GM20000 (cell line): Measurements from ENCODE around the gene MAPK8IP1.
A peak's percentile ranks its signal among the peaks of the same experiment; 100 is the strongest.
"Not testable (repeated sequence)": the region's sequence is repeated elsewhere in the genome, so short reads cannot be mapped to it uniquely, and the experiment has no call there.

ENCODE experiments used
- DNase-seq: peaks from one replicate; pipeline ENCODE4 v3.0.0; 2012; ENCODE audit warnings: low spot score
- CTCF ChIP-seq: IDR thresholded peaks from 2 replicates; pipeline ENCODE4 v1.5.1; 2012; ENCODE audit warnings: mild to moderate bottlenecking, control low read depth; ENCODE audit errors: extremely low read depth, missing control alignments

The MAPK8IP1 gene

GRCh38 chr11:45885274-45885920 is at the start of gene MAPK8IP1:
Gene MAPK8IP1 (plus strand): TSS chr11:45885651. CDS start chr11:45885821, 170 bp downstream.
- peak; percentile 90 for DNase-seq
- no peak for TF ChIP-seq CTCF

- no peak for DNase-seq
- no peak for TF ChIP-seq CTCF
Measured at GRCh38 chr11:45839204-45839603, 46.2 kb upstream of the MAPK8IP1 start.

DNA sequence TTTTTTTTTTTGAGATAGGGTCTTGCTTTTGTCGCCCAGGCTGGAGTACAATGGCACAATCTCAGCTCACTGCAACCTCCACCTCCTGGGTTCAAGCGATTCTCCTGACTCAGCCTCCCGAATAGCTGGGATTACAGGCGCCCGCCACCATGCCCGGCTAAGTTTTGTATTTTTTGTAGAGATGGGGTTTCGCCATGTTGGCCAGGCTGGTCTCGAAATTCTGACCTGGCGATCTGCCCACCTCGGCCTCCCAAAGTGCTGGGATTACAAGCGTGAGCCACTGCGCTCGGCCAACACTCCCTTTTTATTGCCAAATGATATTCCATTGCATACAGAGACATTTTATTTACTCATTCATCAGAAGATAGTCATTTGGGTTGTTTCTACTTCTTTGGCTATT is 45.2 kb upstream of the MAPK8IP1 start:
- DNase-seq, result not testable (repeated sequence)

DNA sequence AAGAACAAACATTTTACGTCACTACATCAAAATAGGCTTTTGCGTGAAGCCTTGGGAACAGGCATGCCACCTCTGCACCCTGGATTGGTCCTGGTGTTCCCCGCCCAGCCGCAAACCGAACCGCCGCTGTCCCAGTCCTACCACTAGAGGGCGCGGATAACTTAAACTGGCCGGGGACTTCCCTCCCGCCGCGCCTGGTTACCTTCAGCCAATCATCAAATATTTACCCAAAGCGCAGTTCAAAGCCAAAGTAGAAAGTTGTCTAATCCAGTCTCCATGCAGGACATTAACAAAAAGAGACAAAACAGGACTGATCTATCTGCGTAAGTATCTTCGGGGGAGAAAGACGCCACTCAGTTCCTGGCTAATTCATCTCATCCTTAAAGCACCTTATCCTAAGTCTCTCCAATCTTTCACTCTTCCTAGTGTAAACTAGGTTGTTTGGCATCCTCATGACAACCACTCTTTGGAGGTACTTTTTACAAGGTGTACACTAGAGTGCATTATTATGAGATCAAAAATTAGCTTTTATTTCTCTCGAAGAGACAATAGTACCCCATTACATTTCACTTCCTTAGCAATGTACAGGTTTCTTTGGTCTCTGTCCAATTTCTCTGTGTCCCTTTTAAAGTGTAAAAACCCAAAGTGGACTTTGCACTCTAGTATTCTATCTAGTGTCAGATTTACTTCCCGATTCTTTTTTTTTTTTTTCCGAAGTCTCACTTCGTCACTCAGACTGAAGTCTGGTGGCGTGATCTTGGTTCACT is 42.1 kb upstream of the MAPK8IP1 start:
- peak; percentile 87 for TF ChIP-seq CTCF
- DNase-seq, result peak; percentile 79

DNA sequence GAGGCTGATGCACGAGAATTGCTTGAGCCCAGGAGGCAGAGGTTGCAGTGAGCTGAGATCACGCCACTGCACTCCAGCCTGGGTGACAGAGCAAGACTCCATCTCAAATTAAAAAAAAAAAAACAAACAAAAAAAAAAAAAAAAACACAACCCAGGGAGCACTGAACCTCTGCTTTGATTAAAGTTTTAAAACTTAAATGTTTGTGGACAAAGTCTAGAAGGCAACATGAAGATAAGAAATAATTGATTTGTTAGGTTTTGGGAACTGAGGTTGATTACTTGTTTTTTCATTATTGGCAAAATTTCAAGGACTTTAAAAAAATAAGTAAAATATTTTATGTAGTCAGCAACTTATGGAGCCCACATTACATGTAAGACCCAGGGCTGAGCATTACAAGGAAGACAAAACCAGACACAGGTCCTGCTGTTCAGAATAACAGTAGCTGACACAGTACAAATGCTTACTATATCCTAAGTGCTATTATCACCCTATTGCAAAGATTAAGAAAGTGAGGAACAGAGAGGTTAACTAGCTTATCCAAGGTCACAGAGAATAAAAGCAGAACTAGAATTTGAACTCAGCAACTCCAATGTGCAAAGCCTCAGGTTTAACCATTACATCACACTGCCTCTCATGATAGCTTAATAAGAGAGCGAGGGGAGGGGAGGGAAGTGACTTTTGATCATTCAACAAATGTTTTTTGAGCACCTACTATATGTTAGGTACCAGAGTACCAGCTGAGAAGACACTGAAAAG is 40.5 kb upstream of the MAPK8IP1 start:
- TF ChIP-seq CTCF, result no peak
- DNase-seq, result no peak

DNA sequence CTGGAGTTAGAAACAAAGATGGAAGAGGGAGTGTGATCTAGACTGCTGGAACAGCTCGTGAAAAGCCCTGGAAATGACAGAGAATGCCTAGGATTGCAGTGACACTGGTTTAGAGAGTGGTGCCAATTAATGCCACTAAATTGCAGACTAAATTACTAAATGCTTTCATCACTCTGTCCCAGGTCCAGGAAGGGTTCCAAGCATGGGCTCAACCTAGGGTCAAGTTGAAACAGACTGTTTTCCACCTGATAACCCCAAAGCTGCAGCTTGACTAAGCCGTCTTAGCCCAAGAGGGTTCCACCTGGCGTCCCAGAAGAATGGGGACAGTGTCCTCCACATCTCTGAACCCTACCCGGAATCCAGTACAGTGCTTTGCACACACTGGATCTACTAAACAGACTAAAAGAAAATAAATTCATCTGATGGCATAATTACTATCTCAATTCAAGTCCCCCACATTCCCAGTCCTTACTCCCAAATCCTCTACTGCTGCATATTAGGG is 39.2 kb upstream of the MAPK8IP1 start:
- no peak for DNase-seq
- no peak for TF ChIP-seq CTCF

DNA sequence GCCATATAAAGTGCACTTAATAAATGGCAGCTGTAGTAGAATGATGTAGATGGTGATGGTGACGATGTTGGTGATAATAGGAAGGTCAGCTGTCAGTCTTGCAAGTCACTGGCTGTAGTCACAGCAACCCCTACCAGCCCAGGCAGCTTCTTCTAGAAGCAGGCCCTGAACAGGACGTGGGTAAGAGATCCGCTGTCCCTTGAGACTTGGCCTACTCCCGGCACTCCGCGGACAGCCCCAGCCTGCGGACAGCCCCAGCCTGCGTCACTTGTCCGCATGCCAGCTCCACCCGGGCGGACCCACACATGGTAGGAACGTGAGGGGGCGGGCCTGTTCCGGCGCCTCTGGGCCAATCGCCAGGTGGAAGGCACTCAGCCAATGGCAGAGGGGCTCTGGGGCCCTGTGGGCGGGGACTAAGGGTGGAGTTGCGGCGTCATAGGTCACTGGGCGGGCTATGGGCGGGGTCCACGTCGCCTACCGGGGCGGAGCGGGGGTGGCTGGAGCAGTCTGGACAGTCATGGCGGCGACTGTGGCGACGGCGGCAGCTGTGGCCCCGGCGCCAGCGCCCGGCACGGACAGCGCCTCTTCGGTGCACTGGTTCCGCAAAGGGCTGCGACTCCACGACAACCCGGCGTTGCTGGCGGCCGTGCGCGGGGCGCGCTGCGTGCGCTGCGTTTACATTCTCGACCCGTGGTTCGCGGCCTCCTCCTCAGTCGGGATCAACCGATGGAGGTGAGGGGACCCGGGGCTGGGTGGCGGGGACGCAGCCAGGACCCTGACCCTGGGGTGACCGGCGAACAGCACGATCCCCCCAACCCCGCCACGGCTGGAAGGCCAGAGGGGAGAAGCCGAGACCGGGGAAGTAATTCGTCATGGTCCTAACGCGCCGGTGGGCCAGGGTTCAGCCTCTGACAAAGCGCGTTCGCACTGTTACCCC is 38.2 kb upstream of the MAPK8IP1 start, which contains the start of gene CRY2:
Gene CRY2, plus strand, starts transcription at position 502 of the 937 bp plus-strand sequence. Its CDS starts 16 bp downstream, at position 518.
- no peak for TF ChIP-seq CTCF
- peak; percentile 98 for DNase-seq
